GM19099 (cell line): Measurements from ENCODE around the gene TRAF3IP3.

Experiments
- POLR2A ChIP-seq: IDR thresholded peaks from 3 replicates; pipeline ENCODE4 v1.6.1; 2011; ENCODE audit warnings: low read depth; ENCODE audit not compliant: insufficient read length; ENCODE audit errors: extremely low read depth

Gene TRAF3IP3

DNA sequence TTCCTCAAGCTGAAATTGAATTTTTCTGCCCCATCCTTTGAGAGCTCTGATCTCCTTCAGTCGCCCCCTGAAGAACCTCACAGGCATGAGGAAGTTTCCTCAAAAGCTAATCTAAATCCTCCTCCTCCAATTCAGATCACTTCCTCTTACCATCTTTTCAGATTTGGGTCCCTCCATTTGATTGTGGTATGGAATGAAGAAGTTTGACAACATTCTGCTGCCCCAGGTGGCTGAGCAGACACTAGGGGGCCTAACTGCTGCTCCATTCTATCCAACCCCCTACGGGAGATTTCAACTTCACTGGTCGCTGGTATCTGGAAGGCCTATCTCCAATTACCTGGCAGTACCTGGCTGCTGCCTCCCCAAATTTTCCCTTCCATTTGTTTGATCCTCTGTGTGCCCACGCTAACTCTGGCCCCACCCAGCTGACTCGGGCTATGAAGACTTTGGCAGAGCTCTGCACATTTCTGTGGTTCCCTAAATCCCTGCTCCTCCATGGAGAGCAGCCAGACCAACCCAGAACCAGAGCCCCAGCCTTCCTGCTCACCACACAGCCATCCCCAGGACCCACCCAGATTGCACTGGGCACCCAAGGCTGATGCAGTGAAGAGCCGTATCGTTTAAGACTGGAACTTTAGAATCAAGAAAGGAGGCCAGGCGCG, 42.3 kb downstream of the TRAF3IP3 start:
- TF ChIP-seq POLR2A, result no peak

DNA sequence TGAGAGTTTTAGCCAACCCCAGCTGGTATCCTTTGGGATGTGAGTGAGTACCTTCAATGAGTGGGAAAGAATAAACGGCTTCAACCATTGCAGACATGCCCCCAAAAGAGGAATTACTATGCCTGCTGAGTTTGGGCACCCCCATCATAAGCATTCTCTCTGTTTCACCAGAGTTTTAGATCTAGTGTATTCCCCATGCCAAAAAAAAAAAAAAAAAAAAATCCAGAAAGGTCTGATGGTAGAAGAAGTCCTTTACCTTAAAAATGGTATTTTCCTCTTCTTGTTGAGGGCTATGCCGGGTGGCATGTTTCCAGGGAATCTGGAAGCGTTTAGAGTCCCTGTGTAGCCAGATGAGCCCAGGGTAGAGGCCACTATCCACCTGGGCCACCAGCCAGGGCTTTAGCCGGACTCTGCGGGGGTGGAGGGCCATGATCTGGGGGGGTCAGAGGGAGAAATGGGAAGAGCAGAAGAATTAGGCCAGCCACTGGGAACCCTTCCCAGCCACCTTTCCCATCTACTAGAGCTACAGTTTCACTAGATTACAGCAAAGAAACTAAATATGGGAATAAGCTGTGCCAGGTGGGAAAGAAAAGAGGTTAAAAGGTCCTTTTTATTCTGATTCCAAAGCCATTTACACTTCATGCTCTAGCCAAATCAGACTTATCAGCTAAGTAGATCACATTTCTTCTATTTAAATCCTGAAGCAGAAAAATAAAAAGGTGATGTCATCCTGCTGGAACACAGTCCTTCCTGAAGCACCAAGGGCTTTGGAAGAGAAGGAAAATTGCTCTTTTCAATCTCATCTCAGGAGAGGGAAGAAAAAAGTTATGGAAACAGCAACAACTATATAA, 45.4 kb downstream of the TRAF3IP3 start:
- no peak for TF ChIP-seq POLR2A

DNA sequence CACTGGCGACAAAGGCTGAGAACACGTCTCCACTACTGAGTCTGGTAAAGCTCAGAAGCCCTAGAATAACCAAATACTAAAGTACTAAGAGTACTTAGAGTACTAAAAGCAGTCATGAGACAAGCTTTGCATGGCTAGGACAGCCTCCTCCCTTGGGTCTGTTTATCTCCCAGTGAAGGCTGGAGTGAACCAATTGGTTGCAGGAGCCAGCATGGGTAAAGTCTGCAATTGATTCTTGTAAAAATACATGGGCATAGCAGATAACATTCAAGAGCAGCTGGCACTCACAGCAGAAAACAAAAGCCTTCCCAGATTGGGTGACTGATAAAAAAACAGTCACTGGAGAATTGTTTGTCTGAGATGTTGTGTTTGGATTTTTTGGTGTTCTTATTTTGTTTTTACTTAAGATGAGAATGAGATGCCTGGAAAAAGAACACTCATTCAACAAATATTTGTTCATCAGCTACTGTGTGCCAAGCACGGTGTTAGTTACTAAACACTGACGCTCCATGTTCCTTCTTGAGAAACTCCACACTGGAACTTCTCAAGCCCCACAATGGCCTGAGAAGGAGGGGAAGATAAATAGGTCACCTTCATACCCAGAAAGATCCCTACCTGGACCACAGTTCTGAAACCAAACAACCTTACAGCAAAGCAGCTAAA, 46.4 kb downstream of the TRAF3IP3 start:
- no peak for TF ChIP-seq POLR2A

- TF ChIP-seq POLR2A, result no peak
Observed at GRCh38 chr1:209802780-209803152, 46.9 kb downstream of the TRAF3IP3 start.

DNA sequence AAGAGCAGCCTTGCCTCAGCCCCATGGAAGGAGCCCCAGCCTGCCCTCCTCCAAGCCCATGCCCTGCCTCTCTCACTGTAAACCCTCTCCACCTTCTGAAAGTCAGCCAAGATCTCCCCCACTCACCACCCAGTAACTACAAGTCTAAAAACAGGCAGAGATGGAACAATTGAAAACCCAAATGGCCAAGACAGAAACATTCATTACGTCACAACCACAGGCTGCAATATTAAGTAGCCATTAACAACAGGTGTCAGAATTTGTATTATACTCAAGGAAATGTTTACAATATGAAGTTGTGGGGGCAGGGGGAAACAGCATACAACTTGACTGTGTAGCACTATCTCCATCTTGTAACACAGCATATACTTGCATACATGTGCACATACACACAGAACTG, 47.7 kb downstream of the TRAF3IP3 start:
- no peak for TF ChIP-seq POLR2A

GRCh38 chr1:209805341-209805781, 49.5 kb downstream of the TRAF3IP3 start:
- TF ChIP-seq POLR2A, result no peak

- no peak for TF ChIP-seq POLR2A
Observed at GRCh38 chr1:209805875-209806760, 50.3 kb downstream of the TRAF3IP3 start, which contains the start of gene IRF6. TSS of gene IRF6 (minus strand) at chr1:209806142. CDS start at chr1:209801413, 4,729 bp downstream.

- TF ChIP-seq POLR2A, result no peak
Observed at GRCh38 chr1:209807509-209807908, 51.7 kb downstream of the TRAF3IP3 start.

DNA sequence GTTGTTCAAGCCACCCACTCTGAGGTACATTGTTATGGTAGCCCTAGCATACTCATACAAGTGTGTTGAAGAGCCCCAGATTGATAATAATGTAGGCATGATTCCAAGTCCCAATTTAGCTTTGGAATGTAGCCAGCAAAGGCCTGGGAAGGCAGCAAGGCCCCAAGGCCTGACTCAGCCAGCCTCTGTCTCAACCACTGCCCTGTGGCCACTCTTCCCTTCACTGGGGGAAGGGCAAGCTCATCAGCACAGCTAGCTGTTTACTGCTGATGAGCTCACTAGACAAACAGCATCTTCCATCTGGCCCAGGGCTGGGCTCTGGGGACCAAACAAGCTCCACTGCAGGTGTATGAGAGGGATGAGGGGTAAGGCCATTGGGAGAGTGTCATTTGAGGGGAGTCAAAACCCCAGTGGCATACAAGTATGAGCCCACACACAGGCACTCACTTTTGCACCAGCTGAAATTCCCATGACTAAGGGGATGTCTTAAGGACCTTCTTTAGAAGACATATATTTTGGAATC, 52.3 kb downstream of the TRAF3IP3 start:
- no peak for TF ChIP-seq POLR2A

DNA sequence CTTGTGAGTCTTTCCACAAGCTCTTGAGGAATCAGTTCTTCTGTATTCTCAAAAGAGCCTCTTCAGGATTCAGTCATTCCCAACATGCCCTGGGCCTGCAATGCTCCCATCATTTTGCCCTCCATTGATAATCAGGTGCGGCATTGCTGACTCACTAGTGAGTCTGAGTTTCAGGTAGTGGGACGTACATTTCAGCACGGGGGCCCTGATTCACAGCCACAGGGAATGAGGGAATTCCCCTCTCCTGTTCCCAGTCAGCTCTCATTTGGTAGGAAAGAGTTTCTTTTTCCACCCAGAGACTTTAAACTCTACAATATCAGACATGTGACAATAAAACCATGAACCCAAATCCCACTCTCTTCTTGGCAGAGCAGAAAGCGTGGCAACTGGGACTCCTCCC, 53.8 kb downstream of the TRAF3IP3 start:
- no peak for TF ChIP-seq POLR2A

GRCh38 chr1:209810783-209811182, 54.9 kb downstream of the TRAF3IP3 start:
- no peak for TF ChIP-seq POLR2A

GRCh38 chr1:209813902-209814301, 58.0 kb downstream of the TRAF3IP3 start:
- TF ChIP-seq POLR2A, result no peak

DNA sequence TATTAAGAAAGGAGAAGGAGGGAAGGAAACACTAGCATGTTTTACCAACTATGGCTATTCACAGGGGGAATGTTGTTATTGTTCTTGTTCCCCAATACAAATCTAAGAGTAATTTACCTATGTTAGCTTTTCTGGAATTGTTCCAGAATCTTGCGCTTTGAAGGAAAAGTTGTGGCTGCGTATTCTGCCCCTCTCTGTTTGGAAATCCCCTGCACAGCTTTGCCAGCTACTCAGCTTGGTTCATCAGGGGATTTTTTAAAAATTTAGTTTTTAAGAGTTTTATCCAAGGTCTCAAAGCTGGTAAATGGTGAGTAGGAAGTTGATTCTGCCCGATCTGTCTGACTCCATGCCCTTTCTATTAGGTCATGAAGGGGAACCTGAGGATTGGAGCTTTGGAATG, 59.6 kb downstream of the TRAF3IP3 start:
- no peak for TF ChIP-seq POLR2A

DNA sequence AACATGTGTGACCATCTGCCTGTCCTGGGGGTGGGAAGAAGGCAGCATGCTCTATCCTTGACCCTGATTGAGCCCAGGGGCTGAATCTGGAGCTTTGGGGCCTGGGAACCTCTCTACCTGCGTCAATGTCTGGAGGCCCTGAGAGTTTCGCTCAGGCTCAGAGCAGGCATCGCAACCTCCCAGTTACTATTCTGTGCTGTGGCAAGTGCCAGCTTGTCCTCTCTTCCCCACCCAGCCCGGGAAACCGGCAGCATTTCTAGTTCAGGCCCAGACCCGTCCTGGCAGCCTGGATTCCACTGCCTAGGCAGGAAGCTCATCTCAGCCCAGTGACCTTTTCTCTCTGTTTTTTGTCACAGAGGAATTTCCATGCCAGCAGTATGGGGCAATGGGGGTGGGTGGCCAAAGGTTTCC, 60.1 kb downstream of the TRAF3IP3 start:
- TF ChIP-seq POLR2A, result no peak
